Kidney (tissue), 14 donors: ENCODE results near the gene LMO3. TPM values are rescaled to one million over a fixed set of nuclear protein-coding genes. Genes with fewer than 3 reads are reported as not detected.

Source experiments
- DNase-seq, 5 donors: peaks; one replicate each; pipeline ENCODE4 v3.0.0-alpha.2; 2013 to 2020
- FAIRE-seq: peaks from 2 replicates; lab custom pipeline; 2012; peaks lifted over from hg19 to GRCh38; lab: Jason Lieb, UNC
- H3K27ac ChIP-seq, 2 donors: one replicate each; pipeline ENCODE4 v1.7.0; 2013; ENCODE audit warnings: low read depth in 2 of 2, low read length in 2 of 2, inconsistent platforms in 1 of 2
- H3K27me3 ChIP-seq: one replicate; pipeline ENCODE4 v1.7.1; 2013; ENCODE audit warnings: low read length, inconsistent platforms; ENCODE audit not compliant: control insufficient read depth, insufficient read depth
- H3K36me3 ChIP-seq, 3 donors: one replicate each; pipeline versions ENCODE4 v1.7.0 to v1.7.1; 2013; ENCODE audit warnings: low read length in 3 of 3, control low read depth in 1 of 3, inconsistent platforms in 1 of 3; ENCODE audit not compliant: insufficient read depth in 3 of 3, control insufficient read depth in 2 of 3
- H3K4me1 ChIP-seq, 3 donors: one replicate each; pipeline versions ENCODE4 v1.7.0 to v1.7.1; 2013; ENCODE audit warnings: low read length in 3 of 3, inconsistent platforms in 1 of 3, low read depth in 1 of 3; ENCODE audit not compliant: control insufficient read depth in 2 of 3, insufficient read depth in 2 of 3
- H3K4me3 ChIP-seq, 3 donors: one replicate each; pipeline versions ENCODE4 v1.7.0 to v1.8.1; 2013; ENCODE audit warnings: low read length in 3 of 3, control low read depth in 1 of 3, inconsistent platforms in 1 of 3
- H3K9ac ChIP-seq, 3 donors: one replicate each; pipeline versions ENCODE4 v1.7.0 to v1.7.1; 2013; ENCODE audit warnings: low read length in 3 of 3, control low read depth in 1 of 3, inconsistent platforms in 1 of 3
- H3K9me3 ChIP-seq, 3 donors: one replicate each; pipeline versions ENCODE4 v1.7.0 to v1.7.1; 2013; ENCODE audit warnings: low read length in 3 of 3, control low read depth in 1 of 3, inconsistent platforms in 1 of 3; ENCODE audit not compliant: control insufficient read depth in 2 of 3, insufficient read depth in 1 of 3
- intact Hi-C: fragments of 100-400 bp; cut with DNase I; formaldehyde crosslinking; loops from one replicate; pipeline ENCODE4 v1.11.1; 2022
- polyA plus RNA-seq: library from polyadenylated mRNA; stranded (reverse); fragments of 350-450 nt; fragmentation: Illumina TruSeq; extraction: RNeasy Lipid Tissue Mini Kit (QIAGEN cat#74804); gene quantifications from one replicate; pipeline ENCODE4 v1.2.3, GENCODE V29; 2014; ENCODE audit warnings: low read depth, low replicate concordance; ENCODE audit not compliant: insufficient read depth
- total RNA-seq: library from RNA; stranded (reverse); fragmentation: NEBNext Ultra II Directional; extraction: Animal tissue kit (Norgen Biotek cat#: 25700); gene quantifications from one replicate; pipeline ENCODE4 v1.2.1, GENCODE V29; 2021
- TF ChIP-seq, protein P1 (sequence below): IDR thresholded peaks from 3 replicates; pipeline ENCODE4 v1.5.1; 2012; ENCODE audit warnings: mild to moderate bottlenecking, moderate library complexity, borderline replicate concordance; ENCODE audit not compliant: insufficient read depth; ENCODE audit errors: extremely low read depth
- donor health status: control.
- donor health status: control.
- donor health status: control.
- donor health status: control.
- donor health status: control.
- donor health status: DM: yes; HTN: yes; CAD: no.
- donor health status: Normal renal cell carcinoma (clear cell type).

Gene LMO3
- total and polyA plus RNA-seq, 2 donors from 2014 or later = 3.7 to 4.6 TPM

- Histone ChIP-seq H3K4me3 (no peak overlapping the region), H3K9ac (no peak overlapping the region), H3K36me3 (no peaks in the 10 kb centered on the region), H3K27ac (no peak overlapping the region), H3K4me1 (no peaks in the 10 kb centered on the region), H3K27me3 (no peaks in the 10 kb centered on the region), H3K9me3 (no peaks in the 10 kb centered on the region)
- FAIRE-seq (no peak), DNase-seq (no peak)
- intact Hi-C loops = no loop called here
- TF ChIP-seq, protein P1, sequence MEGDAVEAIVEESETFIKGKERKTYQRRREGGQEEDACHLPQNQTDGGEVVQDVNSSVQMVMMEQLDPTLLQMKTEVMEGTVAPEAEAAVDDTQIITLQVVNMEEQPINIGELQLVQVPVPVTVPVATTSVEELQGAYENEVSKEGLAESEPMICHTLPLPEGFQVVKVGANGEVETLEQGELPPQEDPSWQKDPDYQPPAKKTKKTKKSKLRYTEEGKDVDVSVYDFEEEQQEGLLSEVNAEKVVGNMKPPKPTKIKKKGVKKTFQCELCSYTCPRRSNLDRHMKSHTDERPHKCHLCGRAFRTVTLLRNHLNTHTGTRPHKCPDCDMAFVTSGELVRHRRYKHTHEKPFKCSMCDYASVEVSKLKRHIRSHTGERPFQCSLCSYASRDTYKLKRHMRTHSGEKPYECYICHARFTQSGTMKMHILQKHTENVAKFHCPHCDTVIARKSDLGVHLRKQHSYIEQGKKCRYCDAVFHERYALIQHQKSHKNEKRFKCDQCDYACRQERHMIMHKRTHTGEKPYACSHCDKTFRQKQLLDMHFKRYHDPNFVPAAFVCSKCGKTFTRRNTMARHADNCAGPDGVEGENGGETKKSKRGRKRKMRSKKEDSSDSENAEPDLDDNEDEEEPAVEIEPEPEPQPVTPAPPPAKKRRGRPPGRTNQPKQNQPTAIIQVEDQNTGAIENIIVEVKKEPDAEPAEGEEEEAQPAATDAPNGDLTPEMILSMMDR = no peak
Observed at GRCh38 chr12:16526693-16527092, 79.3 kb downstream of the LMO3 start.

DNA sequence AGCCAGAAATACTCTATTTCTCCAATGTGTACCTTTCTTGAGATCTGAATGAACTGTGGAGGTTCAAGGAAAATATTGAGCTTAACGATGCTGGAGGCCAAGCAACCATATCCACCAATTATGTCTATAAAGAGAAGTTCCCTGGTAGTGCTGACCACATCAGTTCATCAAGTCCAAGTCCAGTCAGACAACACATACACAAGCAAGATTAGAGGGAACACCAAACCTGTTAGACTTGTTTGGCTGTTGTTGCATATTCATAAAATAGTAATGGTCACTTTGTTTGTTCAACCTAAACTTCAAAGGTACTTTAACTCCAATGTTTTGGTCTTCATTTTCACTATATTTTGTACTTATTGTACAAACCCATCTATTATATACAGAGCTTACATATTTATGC lies 81.6 kb downstream of the LMO3 start:
- no peak overlapping the region for H3K9ac ChIP-seq
- no peaks in the 10 kb centered on the region for H3K9me3 ChIP-seq
- peak in 1 of 5 donors; percentile 41 for DNase-seq
- no peaks in the 10 kb centered on the region for H3K4me1 ChIP-seq
- TF ChIP-seq, protein P1 = no peak
- H3K36me3 ChIP-seq = no peaks in the 10 kb centered on the region
- FAIRE-seq = no peak
- H3K27ac ChIP-seq = no peak overlapping the region
- H3K27me3 ChIP-seq = no peaks in the 10 kb centered on the region
- intact Hi-C loops = no loop called here
- no peak overlapping the region for H3K4me3 ChIP-seq

GRCh38 chr12:16523951-16524331 lies 82.0 kb downstream of the LMO3 start:
- TF ChIP-seq, protein P1 = no peak
- Histone ChIP-seq H3K27ac (no peak overlapping the region), H3K4me3 (no peak overlapping the region), H3K4me1 (no peaks in the 10 kb centered on the region), H3K27me3 (no peaks in the 10 kb centered on the region), H3K9ac (no peak overlapping the region), H3K9me3 (no peaks in the 10 kb centered on the region), H3K36me3 (no peaks in the 10 kb centered on the region)
- intact Hi-C loops = no loop called here
- FAIRE-seq (no peak), DNase-seq (no peak)

DNA sequence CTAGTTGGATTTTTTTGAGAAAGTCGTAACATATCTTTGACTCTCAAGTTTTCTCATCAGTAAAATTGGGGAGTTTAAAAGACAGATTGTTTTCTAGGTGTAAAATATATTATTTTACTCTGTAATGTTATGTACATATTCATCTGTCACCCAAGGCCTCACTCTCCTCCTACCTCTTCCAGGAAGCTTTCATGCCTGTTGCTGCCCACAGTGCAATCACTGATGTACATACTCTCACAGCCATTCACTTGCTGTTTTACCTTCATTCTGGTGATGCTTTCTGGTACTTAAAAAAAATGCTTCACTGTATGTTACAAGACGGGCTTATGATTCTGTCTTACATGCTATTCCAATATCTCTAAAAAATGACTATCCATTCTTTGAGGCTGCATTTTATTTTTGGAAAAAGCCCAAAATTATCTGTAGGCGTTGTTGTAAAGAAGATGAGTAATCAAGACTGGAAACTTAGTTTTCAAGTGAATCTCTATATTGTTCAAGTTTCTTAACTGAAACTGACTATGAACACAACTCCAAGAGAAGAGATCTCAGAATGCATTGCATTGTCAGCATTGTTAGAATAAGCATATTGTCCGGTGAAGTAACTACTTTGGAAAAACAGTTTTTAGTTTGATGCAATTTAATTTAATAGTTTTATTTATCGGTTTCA lies 82.5 kb downstream of the LMO3 start:
- Histone ChIP-seq H3K4me3 (no peak overlapping the region), H3K27me3 (no peaks in the 10 kb centered on the region), H3K9me3 (no peaks in the 10 kb centered on the region), H3K4me1 (no peaks in the 10 kb centered on the region), H3K9ac (no peak overlapping the region), H3K27ac (no peak overlapping the region), H3K36me3 (no peaks in the 10 kb centered on the region)
- intact Hi-C loops = no loop called here
- DNase-seq = no peak
- no peak for FAIRE-seq
- TF ChIP-seq, protein P1 = no peak
